Measurements from ENCODE around the gene DHX30.
"Not testable (repeated sequence)": the region's sequence is repeated elsewhere in the genome, so short reads cannot be mapped to it uniquely, and the experiment has no call there.

The DHX30 gene

GRCh38 chr3:47824541-47825473, 21.9 kb downstream of the DHX30 start:
- Histone ChIP-seq H3K27ac (no peak overlapping the region), H3K4me3 (ENCODE audit: low read depth in 1 of 2, low read length in 1 of 2) (peak overlapping the region; percentile 67 to 75), H3K9me3 (no peaks in the 10 kb centered on the region), H3K27me3 (no peaks in the 10 kb centered on the region), H3K36me3 (peaks cover 19% of the 10 kb centered on the region), H3K4me1 (ENCODE audit: control insufficient read depth in 1 of 2, insufficient read depth in 1 of 2, low read depth in 1 of 2, low read length in 1 of 2) (peaks cover 10 to 15% of the 10 kb centered on the region in 2 experiments)
- TF ChIP-seq, protein P1, sequence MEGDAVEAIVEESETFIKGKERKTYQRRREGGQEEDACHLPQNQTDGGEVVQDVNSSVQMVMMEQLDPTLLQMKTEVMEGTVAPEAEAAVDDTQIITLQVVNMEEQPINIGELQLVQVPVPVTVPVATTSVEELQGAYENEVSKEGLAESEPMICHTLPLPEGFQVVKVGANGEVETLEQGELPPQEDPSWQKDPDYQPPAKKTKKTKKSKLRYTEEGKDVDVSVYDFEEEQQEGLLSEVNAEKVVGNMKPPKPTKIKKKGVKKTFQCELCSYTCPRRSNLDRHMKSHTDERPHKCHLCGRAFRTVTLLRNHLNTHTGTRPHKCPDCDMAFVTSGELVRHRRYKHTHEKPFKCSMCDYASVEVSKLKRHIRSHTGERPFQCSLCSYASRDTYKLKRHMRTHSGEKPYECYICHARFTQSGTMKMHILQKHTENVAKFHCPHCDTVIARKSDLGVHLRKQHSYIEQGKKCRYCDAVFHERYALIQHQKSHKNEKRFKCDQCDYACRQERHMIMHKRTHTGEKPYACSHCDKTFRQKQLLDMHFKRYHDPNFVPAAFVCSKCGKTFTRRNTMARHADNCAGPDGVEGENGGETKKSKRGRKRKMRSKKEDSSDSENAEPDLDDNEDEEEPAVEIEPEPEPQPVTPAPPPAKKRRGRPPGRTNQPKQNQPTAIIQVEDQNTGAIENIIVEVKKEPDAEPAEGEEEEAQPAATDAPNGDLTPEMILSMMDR (IDR thresholded peaks at IDR 0.05) = peak; percentile 63

DNA sequence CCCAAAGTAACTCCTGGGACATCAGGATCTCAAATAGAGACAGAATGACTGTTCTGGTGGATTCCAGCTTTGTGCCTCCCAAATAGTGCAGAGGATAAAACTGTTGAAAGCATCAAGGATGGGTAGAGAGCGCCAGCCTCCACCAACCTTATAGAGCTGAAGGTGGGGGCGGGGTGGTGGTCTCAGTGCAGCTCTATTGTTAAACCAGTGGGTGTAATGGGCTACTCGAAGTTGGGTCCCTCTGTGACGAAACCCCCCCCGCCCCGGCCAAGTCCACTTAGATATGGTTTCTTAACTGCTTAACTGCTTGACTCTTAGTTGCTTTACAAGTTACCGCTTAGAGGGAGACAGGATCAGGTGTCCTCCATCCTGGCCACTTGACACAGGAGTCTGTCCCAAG, 22.7 kb downstream of the DHX30 start:
- TF ChIP-seq, protein P1 (IDR thresholded peaks at IDR 0.05) = no peak
- no peaks in the 10 kb centered on the region for H3K9me3 ChIP-seq
- peaks cover 10 to 15% of the 10 kb centered on the region in 2 experiments for H3K4me1 ChIP-seq (ENCODE audit: control insufficient read depth in 1 of 2, insufficient read depth in 1 of 2, low read depth in 1 of 2, low read length in 1 of 2)
- H3K4me3 ChIP-seq (ENCODE audit: low read depth in 1 of 2, low read length in 1 of 2) = peak overlapping the region; percentile 67 to 75
- H3K36me3 ChIP-seq = peaks cover 22% of the 10 kb centered on the region
- no peaks in the 10 kb centered on the region for H3K27me3 ChIP-seq
- no peak overlapping the region for H3K27ac ChIP-seq

GRCh38 chr3:47829482-47829881, 26.5 kb downstream of the DHX30 start:
- Histone ChIP-seq H3K4me1 (ENCODE audit: control insufficient read depth in 1 of 2, insufficient read depth in 1 of 2, low read depth in 1 of 2, low read length in 1 of 2) (peaks cover 10 to 15% of the 10 kb centered on the region in 2 experiments), H3K36me3 (peaks cover 48% of the 10 kb centered on the region)
- H3K27ac ChIP-seq; H3K9me3 ChIP-seq; H3K27me3 ChIP-seq; H3K4me3 ChIP-seq (ENCODE audit: low read depth in 1 of 2, low read length in 1 of 2): not testable (repeated sequence)

GRCh38 chr3:47836986-47837385, 34.0 kb downstream of the DHX30 start:
- TF ChIP-seq, protein P1 (IDR thresholded peaks at IDR 0.05) = no peak
- no peak overlapping the region for H3K4me3 ChIP-seq (ENCODE audit: low read depth in 1 of 2, low read length in 1 of 2)
- no peaks in the 10 kb centered on the region for H3K27me3 ChIP-seq
- no peaks in the 10 kb centered on the region for H3K9me3 ChIP-seq
- H3K27ac ChIP-seq = no peak overlapping the region
- H3K36me3 ChIP-seq = peaks cover 79% of the 10 kb centered on the region
- no peaks in the 10 kb centered on the region for H3K4me1 ChIP-seq (ENCODE audit: control insufficient read depth in 1 of 2, insufficient read depth in 1 of 2, low read depth in 1 of 2, low read length in 1 of 2)

DNA sequence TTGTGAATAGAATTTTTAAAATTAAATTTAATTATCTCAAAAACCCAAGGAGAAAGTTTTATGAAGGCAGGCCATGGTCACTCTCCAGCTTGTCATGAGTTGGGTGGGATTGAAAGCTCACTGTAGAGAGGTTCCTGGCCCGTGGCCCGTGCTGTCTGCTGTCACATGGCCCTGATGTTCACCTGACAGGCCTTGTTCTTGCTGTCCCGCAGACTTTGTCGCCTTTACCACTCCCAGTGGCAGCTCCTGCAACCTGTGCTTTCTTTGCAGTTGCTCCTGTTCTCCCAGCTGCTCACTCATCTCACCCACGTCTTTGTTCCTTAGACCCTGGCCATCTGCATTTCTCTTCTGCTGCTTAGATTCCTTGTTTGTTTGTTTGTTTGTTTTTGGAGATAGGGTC, 35.6 kb downstream of the DHX30 start:
- H3K27ac ChIP-seq = no peak overlapping the region
- no peaks in the 10 kb centered on the region for H3K27me3 ChIP-seq
- no peaks in the 10 kb centered on the region for H3K9me3 ChIP-seq
- peaks cover 83% of the 10 kb centered on the region for H3K36me3 ChIP-seq
- TF ChIP-seq, protein P1 (IDR thresholded peaks at IDR 0.05) = no peak
- no peaks in the 10 kb centered on the region for H3K4me1 ChIP-seq (ENCODE audit: control insufficient read depth in 1 of 2, insufficient read depth in 1 of 2, low read depth in 1 of 2, low read length in 1 of 2)
- no peak overlapping the region for H3K4me3 ChIP-seq (ENCODE audit: low read depth in 1 of 2, low read length in 1 of 2)

GRCh38 chr3:47841786-47842349, 38.9 kb downstream of the DHX30 start:
- TF ChIP-seq, protein P1 (IDR thresholded peaks at IDR 0.05) = no peak
- Histone ChIP-seq H3K27me3 (no peaks in the 10 kb centered on the region), H3K4me3 (ENCODE audit: low read depth in 1 of 2, low read length in 1 of 2) (no peak overlapping the region), H3K9me3 (no peaks in the 10 kb centered on the region), H3K36me3 (peaks cover 93% of the 10 kb centered on the region), H3K27ac (no peak overlapping the region), H3K4me1 (ENCODE audit: control insufficient read depth in 1 of 2, insufficient read depth in 1 of 2, low read depth in 1 of 2, low read length in 1 of 2) (no peaks in the 10 kb centered on the region)
